GM18526 (cell line): ENCODE measurements around the gene SH3RF3.

Experiments used
- POLR2A ChIP-seq: IDR thresholded peaks from 3 replicates; pipeline ENCODE4 v1.6.1; 2011; ENCODE audit not compliant: insufficient read length; ENCODE audit errors: extremely low read depth

SH3RF3 gene

DNA sequence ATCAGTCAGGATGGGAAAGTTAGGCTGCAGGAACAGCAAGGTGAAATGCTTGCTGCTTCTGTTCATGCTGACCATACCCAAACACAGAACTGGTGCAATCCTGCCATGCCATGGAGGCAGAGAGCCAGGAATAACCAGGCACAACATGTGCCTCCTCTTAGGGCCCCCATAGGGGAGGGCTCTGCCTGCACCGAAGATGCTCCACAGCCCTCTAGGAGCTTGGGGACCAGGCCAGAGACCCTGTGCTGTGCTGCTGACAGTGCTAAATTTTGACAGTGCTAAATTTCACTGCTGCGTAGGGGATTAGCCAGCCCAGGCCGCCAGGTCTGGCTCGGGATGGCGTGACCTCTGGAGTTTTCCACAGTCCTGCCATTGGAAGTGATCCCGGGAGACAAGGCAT, 173.3 kb downstream of the SH3RF3 start:
- no peak for TF ChIP-seq POLR2A

DNA sequence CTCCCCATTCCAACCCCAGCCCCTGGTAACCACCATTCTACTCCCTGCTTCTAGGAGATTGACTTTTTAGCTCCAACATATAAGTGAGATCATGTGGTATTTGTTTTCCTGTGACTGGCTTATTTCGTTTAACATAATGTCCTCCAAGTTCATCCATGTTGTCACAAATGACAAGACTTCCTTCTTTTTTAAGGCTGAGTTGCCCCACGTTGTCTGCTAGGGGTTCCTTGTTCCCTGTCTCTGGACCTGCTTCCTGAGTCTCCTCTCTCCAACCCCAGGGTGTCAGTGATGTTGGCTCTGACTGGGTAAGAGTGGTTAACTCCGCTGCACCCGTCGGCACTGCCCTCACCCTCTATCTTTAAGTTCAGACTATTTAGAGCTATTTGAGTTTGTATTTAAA, 175.2 kb downstream of the SH3RF3 start:
- no peak for TF ChIP-seq POLR2A

DNA sequence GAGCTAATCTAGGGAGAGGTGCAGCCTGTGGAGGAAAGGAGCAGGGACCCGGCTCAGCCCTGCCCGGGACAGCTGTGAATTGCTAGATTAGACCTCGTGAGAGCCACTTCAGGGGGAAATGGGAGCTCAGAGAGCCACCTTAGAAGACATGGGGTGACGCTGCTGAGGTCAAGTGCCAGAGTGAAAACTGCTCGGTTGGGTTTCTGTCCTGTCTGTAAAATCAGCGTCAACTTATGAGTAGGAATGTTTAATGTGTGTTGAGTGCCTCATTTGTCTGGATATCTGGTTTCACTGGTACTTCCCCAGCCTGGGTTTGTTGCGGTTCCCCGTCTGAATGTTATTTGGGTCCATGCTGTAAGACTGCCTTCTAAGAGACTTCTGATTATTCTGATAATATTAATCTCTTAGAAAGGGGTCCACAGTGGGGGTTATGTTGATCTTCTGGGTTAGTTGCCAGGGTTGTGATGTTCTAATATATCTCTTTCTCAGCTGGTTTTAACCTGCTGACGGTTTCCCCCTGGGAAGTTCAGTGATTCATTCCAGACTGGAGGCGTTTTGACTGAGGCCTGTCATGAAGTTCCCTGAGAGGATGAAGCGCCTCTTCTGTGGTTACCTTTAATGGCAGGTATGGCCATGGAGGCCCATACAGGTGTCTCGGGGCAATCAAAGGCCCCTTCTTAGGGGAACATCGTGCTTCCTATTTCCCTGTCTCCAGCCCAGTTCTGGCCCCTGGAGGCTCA, 175.9 kb downstream of the SH3RF3 start:
- TF ChIP-seq POLR2A, result no peak

DNA sequence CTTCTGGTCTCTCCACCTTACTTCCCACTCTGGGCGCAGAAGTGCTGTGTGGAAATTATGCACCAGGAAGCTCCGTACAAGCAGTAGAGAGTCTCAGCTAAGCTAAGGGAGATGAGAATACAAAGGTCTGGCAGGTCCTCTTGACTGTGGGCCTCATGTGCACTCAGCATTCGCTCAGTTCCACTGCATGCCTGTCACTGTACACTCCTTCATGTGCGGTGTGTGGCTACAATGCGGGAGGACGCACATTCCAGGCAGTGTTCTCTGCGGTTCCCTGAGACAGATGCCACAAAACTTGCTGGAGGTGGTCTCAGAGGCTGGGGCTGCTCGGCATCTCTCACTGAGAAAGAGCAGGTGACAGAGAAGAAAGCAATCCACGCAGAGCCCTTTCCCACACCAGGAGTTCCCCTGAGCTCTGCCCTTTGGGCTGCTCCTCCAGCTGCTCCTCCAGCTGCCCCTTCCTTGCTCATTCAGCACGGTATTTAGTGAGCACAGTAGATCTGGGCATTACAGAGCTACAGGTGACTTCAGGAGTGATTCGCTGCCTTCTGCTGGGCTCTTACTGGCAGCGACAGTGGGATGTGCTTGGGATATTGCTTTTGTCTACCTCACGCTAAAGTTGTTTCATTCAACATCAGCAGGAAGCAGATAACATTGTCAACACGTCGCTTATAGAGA, 176.6 kb downstream of the SH3RF3 start:
- TF ChIP-seq POLR2A, result no peak

DNA sequence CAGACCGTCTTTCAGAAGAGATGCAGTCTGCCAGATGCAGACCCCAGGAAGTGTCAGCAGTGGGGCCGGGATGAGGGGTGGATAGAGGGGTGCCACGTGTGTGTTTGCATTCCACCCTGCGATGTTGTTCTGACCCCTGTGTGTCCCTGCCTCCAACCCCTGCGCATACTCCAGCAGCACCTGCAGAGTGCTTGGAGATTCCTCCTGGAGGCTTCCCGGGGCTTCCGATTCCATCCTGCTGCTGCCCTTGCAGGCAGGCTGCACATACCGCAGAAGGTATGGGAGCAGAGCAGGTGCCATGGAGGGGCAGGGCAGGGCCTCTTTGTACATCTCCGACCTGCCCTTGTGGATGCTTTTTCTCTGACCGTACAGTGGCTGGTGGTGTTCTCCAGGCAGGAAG, 177.2 kb downstream of the SH3RF3 start:
- no peak for TF ChIP-seq POLR2A

DNA sequence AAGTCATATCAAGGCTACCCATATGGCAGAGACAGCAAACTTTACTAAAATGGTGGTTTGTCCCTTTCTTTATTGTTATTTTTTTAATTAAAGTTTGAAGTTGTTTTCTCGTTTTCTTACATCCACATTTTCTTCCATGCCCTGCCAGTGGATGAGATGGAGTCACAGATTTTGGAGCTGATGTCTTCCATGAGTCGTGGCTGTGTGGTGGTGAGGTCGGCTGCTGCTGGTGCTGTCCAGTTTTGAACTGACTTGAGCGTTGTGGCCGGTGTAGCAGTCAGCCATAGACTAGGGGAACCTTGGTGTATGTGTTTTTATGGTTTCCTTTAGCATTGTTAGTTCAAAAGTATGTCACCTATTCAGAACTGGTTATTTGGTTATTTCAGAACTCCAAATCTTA, 182.8 kb downstream of the SH3RF3 start:
- no peak for TF ChIP-seq POLR2A

DNA sequence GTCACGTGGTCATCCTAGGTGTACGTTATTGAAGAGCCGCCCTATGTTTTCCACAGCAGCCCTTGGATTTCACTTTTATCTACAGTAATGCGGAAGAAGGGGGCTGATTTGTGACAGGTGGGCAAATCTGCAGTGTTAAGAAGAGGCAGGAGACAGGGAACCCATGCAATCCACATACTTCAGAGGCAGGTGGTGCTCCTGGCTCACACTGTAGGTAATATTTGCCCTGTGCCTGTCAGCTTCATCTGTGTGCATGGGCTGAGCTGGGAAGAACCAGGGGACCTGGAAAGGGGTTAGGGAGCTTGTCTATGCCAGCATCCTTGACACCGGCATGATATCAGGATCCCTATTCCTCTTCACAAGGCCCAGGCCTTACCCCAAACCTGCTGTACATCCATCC, 183.9 kb downstream of the SH3RF3 start:
- TF ChIP-seq POLR2A, result no peak

DNA sequence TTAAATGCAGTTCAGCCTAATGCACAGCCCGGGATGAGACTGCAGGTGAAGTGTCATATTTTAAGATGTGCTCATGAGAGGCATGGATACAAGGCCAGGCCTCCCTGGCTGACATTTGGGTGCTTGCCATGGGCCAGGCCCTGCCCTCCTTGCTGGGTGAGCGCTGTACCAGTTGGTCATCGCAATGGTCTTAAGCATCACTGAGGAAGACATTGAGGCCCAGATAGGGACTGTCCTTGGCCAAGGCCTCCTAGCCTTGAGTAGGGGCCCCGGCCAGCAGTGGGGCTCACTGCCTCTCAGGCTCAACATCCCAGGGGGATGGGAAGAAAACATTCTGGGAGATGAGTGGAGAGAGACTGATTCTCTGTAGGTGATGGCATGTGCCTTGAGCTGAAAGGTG, 184.3 kb downstream of the SH3RF3 start:
- TF ChIP-seq POLR2A, result no peak

DNA sequence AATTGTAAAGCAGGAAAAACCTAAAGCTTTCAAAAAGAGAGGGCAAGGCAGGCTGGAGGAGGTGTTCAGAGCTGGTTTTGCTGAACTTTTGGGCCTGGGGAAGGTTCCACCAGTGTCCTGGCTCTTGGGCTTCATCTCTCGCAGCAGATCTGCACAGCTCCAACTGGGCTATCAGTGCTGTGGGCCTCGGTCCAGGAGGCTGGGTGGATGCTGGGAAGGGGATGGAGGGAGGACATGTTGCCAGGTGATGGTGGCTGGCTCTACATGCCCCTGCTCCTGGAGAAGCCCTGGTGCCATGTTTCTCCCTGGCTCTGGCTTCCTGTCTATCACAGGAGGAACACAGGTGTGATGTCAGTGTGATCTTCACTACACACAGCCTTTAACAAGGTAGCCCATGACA, 187.1 kb downstream of the SH3RF3 start:
- no peak for TF ChIP-seq POLR2A

DNA sequence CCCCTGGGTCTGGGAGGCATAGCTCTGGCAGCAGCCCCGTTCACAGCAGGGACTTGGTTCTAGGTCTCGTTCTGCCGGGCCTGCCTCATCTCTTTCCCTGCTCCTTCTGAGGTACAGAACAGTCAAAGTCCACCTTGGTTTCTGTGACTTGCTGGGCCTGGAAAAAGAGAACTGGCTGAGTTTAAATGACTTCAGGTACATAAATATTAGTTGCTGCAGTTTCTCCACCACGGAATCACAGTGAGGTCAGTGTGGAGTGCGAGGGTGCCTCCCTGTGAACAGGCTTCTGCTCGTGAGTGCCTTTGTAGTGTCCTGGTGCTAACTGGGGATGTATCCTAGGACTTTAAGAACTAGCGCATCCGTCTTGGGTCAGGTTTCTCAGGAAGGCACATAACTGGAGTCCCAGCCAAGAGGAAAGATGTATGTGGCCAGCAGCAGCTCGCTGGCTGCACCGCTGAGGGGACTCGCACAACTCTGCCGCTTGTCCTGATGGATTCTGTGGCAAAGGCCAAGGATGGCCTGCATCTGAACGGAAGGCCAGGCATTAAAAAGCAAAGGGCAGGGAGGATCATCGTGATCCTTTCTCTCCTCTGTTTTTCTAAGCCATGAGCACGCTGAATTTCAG, 188.6 kb downstream of the SH3RF3 start:
- TF ChIP-seq POLR2A, result no peak

DNA sequence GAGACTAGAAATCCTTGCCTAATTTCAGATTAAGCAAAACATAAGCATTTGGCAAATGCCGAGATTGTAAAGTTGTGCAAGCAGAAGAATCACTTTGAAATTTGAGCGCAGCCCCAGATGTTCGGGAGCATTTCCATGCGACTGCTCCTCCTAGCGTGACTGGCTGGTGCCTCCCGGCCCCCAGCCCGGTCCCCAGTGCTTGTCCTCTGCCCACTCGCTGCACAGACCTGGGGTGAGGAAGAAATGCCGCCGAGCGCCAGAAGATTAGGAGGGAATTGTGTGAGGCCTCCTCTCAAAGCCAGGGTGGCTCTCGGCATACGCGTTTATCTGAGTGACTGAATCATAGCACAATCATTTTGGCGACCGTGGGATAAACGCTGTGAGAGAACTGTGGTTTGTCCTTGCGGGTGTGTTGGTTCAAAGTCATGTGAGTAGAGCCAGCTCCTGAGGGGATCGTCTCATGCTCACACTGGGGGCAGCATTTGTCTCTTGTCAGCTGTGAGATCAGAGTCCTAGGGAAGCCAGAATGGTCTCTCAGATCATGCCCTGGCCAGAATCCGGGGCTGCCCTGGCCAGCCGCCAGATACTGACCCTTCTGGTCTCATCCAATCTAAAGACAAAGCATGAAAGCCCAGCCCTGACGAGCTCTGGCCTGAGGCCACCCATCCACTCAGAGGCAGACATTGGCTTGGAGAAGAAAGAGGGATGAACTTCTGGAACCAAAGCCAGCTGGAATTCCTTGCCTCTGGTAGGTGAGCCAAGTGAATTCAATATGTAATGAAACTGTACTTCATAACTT, 189.3 kb downstream of the SH3RF3 start:
- TF ChIP-seq POLR2A, result no peak

DNA sequence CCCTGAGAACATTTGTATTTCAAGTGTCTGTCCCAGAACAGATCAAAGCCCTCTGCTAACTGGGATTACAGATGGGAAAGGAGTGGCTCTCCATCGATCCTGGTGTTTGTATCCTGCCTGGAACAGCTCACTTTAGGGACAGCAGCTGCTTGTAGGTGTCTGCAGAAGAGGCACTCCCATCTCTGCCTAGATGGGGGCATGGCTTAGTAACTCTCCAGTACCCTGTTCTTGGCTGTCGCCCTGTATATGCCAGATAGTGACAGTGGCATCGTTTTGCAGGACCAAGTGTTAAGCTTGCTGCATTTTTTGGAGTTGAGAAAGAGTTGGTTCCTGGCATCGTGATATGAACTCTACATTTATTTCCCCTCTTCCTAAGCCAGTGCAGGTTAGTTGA, 189.9 kb downstream of the SH3RF3 start:
- TF ChIP-seq POLR2A, result no peak

DNA sequence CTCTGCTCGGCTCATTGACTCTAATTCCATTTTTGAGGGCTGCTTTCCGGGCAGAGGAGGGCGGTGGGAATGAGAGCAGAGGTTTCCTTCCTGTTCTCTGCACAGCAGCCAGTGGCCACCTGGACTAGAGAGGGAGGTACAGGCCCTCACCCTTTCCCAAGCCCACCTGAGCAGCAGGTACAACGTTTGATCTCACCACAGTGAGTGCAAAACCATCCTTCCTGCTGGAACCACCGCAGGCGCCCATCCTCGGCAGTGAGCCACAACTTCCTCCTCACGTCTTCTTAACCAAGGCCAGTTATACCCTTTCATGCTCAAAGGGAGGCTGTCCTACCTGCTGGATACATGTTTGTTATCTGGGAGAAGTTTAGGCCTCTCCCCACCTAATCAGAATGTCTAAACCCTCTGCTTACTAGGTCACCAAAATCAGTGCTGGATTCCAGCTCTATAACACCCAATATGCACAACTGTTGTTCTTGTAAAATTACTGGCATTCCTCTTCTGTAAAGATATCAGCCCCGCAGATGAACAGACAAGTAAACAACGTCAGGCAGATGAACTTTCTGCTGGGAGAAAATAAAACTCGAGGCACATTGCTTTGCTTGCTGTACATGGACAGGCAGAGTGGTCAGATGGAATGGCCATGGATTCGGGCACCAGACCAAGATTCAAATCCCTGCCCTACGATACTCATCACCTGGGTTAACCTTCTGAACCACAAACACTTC, 191.4 kb downstream of the SH3RF3 start:
- no peak for TF ChIP-seq POLR2A

DNA sequence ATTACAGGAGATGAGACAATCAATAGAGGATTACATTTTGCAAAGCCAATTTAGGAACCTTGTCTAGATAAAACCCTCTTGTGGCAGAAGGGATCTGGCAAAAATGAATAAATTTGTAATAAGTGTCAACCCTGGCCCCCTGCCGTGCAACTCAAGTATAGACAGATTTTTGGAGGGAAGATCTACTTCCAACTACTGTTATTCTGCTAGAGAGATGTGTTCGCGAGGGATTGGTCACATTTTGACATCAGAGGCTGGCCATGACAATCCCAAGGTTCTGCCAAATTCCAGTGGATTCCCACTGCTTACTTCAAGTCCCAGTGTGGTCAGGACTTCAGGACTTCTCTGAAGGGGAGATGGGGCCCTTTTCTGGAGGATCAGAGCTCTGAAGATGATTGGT, 192.6 kb downstream of the SH3RF3 start:
- no peak for TF ChIP-seq POLR2A

DNA sequence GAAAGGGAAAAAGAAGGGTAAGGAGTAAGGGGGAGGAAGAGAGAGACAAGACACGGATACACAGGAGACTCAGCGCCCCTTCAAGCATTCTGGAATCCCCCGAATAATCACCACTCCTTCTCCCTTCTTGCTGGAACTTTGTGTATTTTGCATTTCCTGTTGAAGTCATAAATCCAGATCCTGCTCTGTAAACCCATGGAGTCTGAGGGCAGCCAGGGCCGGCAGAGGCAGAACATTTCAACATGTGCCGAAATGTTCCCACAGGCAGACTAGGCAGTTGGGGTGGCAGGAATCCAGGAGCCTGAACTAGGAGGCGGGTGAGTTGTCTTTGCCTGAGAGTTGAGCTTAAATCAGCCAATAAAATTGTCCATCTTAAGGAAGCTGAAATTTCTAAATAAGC, 193.1 kb downstream of the SH3RF3 start:
- TF ChIP-seq POLR2A, result no peak

DNA sequence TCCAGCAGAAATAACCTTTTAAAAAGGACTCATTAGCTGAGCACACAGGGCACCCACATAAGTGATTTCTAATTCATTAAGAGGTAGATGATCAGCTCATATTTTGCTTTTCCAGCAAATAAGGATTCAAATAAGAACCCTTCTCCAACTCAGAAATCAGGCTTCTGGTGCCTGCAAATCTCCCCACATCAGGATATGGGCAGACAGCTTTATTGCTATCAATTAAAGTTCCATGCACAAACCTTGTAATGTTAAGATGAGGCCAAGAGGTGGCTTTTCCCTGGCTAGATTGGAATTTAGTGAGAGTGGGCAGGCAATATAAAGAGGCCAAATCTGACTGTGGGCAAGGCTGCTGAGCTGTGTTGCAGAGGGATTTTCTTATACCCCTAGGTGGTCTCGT, 193.6 kb downstream of the SH3RF3 start:
- no peak for TF ChIP-seq POLR2A

DNA sequence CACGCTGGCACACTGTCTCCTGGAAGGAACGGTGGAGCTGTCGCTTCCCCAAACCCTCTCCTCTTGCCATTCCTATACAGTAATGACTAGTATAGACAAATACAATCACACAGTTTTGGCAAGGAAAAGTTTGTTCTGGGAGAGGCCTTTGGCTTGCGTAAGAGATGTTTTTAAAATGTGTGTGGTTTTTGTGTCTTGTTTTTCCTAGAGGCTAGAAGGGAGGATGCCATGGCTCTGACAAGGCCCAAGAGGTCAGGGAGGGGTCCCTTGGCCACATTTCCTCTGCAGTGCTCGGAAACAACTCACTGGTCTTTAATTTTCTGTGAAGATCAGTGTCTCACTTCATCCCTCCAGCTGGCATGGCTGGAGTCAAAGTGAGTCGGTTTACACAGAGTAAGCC, 195.9 kb downstream of the SH3RF3 start:
- TF ChIP-seq POLR2A, result no peak
